ENCODE measurements around the gene DOK5. TPM values are rescaled to one million over a fixed set of nuclear protein-coding genes. Genes with fewer than 3 reads are reported as not detected.

DOK5 gene
- total RNA-seq, 1 donor from 2014 or later = 2.9 TPM

- H3K27ac Mint-ChIP-seq = no peak overlapping the region
- intact Hi-C loops (cut with micrococcal nuclease) = no loop called here
- H3K36me3 Mint-ChIP-seq (ENCODE audit: low read depth) = no peaks in the 10 kb centered on the region
- DNase-seq (ENCODE audit: low spot score) = no peak
- no peaks in the 10 kb centered on the region for H3K4me1 Mint-ChIP-seq (ENCODE audit: low read depth)
- no peak overlapping the region for H3K4me3 Mint-ChIP-seq (ENCODE audit: low read depth)
- H3K9me3 Mint-ChIP-seq = no peaks in the 10 kb centered on the region
- no peaks in the 10 kb centered on the region for H3K27me3 Mint-ChIP-seq (ENCODE audit: low read depth)
These were observed 115.5 kb downstream of the DOK5 start for GRCh38 chr20:54590856-54591255.

- Mint-ChIP-seq H3K4me3 (ENCODE audit: low read depth) (no peak overlapping the region), H3K27ac (no peak overlapping the region), H3K9me3 (peaks cover 6% of the 10 kb centered on the region), H3K27me3 (ENCODE audit: low read depth) (no peaks in the 10 kb centered on the region), H3K36me3 (ENCODE audit: low read depth) (no peaks in the 10 kb centered on the region), H3K4me1 (ENCODE audit: low read depth) (no peaks in the 10 kb centered on the region)
- intact Hi-C loops (cut with micrococcal nuclease) = no loop called here
- DNase-seq (ENCODE audit: low spot score) = no peak
These were observed 121.3 kb downstream of the DOK5 start for GRCh38 chr20:54596651-54597050.

- H3K27ac Mint-ChIP-seq = no peak overlapping the region
- peaks cover 6% of the 10 kb centered on the region for H3K9me3 Mint-ChIP-seq
- DNase-seq (ENCODE audit: low spot score) = no peak
- no peaks in the 10 kb centered on the region for H3K27me3 Mint-ChIP-seq (ENCODE audit: low read depth)
- no peaks in the 10 kb centered on the region for H3K4me1 Mint-ChIP-seq (ENCODE audit: low read depth)
- no peak overlapping the region for H3K4me3 Mint-ChIP-seq (ENCODE audit: low read depth)
- no peaks in the 10 kb centered on the region for H3K36me3 Mint-ChIP-seq (ENCODE audit: low read depth)
- intact Hi-C loops (cut with micrococcal nuclease) = no loop called here
These were observed 123.0 kb downstream of the DOK5 start for GRCh38 chr20:54598352-54598751.

GRCh38 chr20:54600634-54601033, 125.2 kb downstream of the DOK5 start:
- no peak overlapping the region for H3K27ac Mint-ChIP-seq
- no peaks in the 10 kb centered on the region for H3K4me1 Mint-ChIP-seq (ENCODE audit: low read depth)
- no peak for DNase-seq (ENCODE audit: low spot score)
- no peaks in the 10 kb centered on the region for H3K36me3 Mint-ChIP-seq (ENCODE audit: low read depth)
- no peaks in the 10 kb centered on the region for H3K27me3 Mint-ChIP-seq (ENCODE audit: low read depth)
- intact Hi-C loops (cut with micrococcal nuclease) = no loop called here
- H3K4me3 Mint-ChIP-seq (ENCODE audit: low read depth) = no peak overlapping the region
- H3K9me3 Mint-ChIP-seq = peaks cover 8% of the 10 kb centered on the region

- H3K27ac Mint-ChIP-seq = no peak overlapping the region
- DNase-seq (ENCODE audit: low spot score) = no peak
- no peaks in the 10 kb centered on the region for H3K36me3 Mint-ChIP-seq (ENCODE audit: low read depth)
- H3K27me3 Mint-ChIP-seq (ENCODE audit: low read depth) = no peaks in the 10 kb centered on the region
- H3K9me3 Mint-ChIP-seq = peaks cover 8% of the 10 kb centered on the region
- intact Hi-C loops (cut with micrococcal nuclease) = no loop called here
- no peak overlapping the region for H3K4me3 Mint-ChIP-seq (ENCODE audit: low read depth)
- no peaks in the 10 kb centered on the region for H3K4me1 Mint-ChIP-seq (ENCODE audit: low read depth)
These were observed 126.6 kb downstream of the DOK5 start for GRCh38 chr20:54601831-54602515.

GRCh38 chr20:54605319-54605718, 129.9 kb downstream of the DOK5 start:
- intact Hi-C loops (cut with micrococcal nuclease) = no loop called here
- Mint-ChIP-seq H3K4me1 (ENCODE audit: low read depth) (no peaks in the 10 kb centered on the region), H3K9me3 (peaks cover 3% of the 10 kb centered on the region), H3K36me3 (ENCODE audit: low read depth) (no peaks in the 10 kb centered on the region), H3K27ac (no peak overlapping the region), H3K4me3 (ENCODE audit: low read depth) (no peak overlapping the region), H3K27me3 (ENCODE audit: low read depth) (no peaks in the 10 kb centered on the region)
- DNase-seq (ENCODE audit: low spot score) = no peak

GRCh38 chr20:54606380-54606779, 131.0 kb downstream of the DOK5 start:
- no peak overlapping the region for H3K4me3 Mint-ChIP-seq (ENCODE audit: low read depth)
- peaks cover 3% of the 10 kb centered on the region for H3K9me3 Mint-ChIP-seq
- no peaks in the 10 kb centered on the region for H3K4me1 Mint-ChIP-seq (ENCODE audit: low read depth)
- no peaks in the 10 kb centered on the region for H3K36me3 Mint-ChIP-seq (ENCODE audit: low read depth)
- H3K27me3 Mint-ChIP-seq (ENCODE audit: low read depth) = no peaks in the 10 kb centered on the region
- no peak for DNase-seq (ENCODE audit: low spot score)
- H3K27ac Mint-ChIP-seq = no peak overlapping the region
- intact Hi-C loops (cut with micrococcal nuclease) = no loop called here

- Mint-ChIP-seq H3K27ac (no peak overlapping the region), H3K9me3 (peaks cover 3% of the 10 kb centered on the region), H3K4me3 (ENCODE audit: low read depth) (no peak overlapping the region), H3K36me3 (ENCODE audit: low read depth) (no peaks in the 10 kb centered on the region), H3K4me1 (ENCODE audit: low read depth) (no peaks in the 10 kb centered on the region), H3K27me3 (ENCODE audit: low read depth) (no peaks in the 10 kb centered on the region)
- DNase-seq (ENCODE audit: low spot score) = no peak
- intact Hi-C loops (cut with micrococcal nuclease) = no loop called here
These were observed 132.8 kb downstream of the DOK5 start for GRCh38 chr20:54608039-54608745.

- Mint-ChIP-seq H3K36me3 (ENCODE audit: low read depth) (no peaks in the 10 kb centered on the region), H3K27me3 (ENCODE audit: low read depth) (no peaks in the 10 kb centered on the region), H3K4me3 (ENCODE audit: low read depth) (no peak overlapping the region), H3K27ac (no peak overlapping the region), H3K4me1 (ENCODE audit: low read depth) (no peaks in the 10 kb centered on the region), H3K9me3 (peaks cover 3% of the 10 kb centered on the region)
- intact Hi-C loops (cut with micrococcal nuclease) = no loop called here
- no peak for DNase-seq (ENCODE audit: low spot score)
These were observed 133.6 kb downstream of the DOK5 start for GRCh38 chr20:54608943-54609342.

GRCh38 chr20:54611708-54612412, 136.5 kb downstream of the DOK5 start:
- no peaks in the 10 kb centered on the region for H3K36me3 Mint-ChIP-seq (ENCODE audit: low read depth)
- no peak overlapping the region for H3K27ac Mint-ChIP-seq
- no peak for DNase-seq (ENCODE audit: low spot score)
- no peaks in the 10 kb centered on the region for H3K9me3 Mint-ChIP-seq
- H3K27me3 Mint-ChIP-seq (ENCODE audit: low read depth) = no peaks in the 10 kb centered on the region
- intact Hi-C loops (cut with micrococcal nuclease) = no loop called here
- no peak overlapping the region for H3K4me3 Mint-ChIP-seq (ENCODE audit: low read depth)
- no peaks in the 10 kb centered on the region for H3K4me1 Mint-ChIP-seq (ENCODE audit: low read depth)

GRCh38 chr20:54618412-54618811, 143.0 kb downstream of the DOK5 start:
- H3K4me3 Mint-ChIP-seq (ENCODE audit: low read depth) = no peak overlapping the region

GRCh38 chr20:54619181-54619580, 143.8 kb downstream of the DOK5 start:
- intact Hi-C loops (cut with micrococcal nuclease) = no loop called here
- no peaks in the 10 kb centered on the region for H3K4me1 Mint-ChIP-seq (ENCODE audit: low read depth)
- H3K36me3 Mint-ChIP-seq (ENCODE audit: low read depth) = no peaks in the 10 kb centered on the region
- H3K9me3 Mint-ChIP-seq = no peaks in the 10 kb centered on the region
- no peak overlapping the region for H3K4me3 Mint-ChIP-seq (ENCODE audit: low read depth)
- no peak for DNase-seq (ENCODE audit: low spot score)
- H3K27me3 Mint-ChIP-seq (ENCODE audit: low read depth) = no peaks in the 10 kb centered on the region
- no peak overlapping the region for H3K27ac Mint-ChIP-seq

More at GRCh38 chr20:54618412-54618811, 143.0 kb downstream of the DOK5 start:
- H3K27me3 Mint-ChIP-seq (ENCODE audit: low read depth) = no peaks in the 10 kb centered on the region
- H3K36me3 Mint-ChIP-seq (ENCODE audit: low read depth) = no peaks in the 10 kb centered on the region
- H3K4me1 Mint-ChIP-seq (ENCODE audit: low read depth) = no peaks in the 10 kb centered on the region
- no peak overlapping the region for H3K27ac Mint-ChIP-seq
- H3K9me3 Mint-ChIP-seq = no peaks in the 10 kb centered on the region
- DNase-seq (ENCODE audit: low spot score) = no peak
- intact Hi-C loops (cut with micrococcal nuclease) = no loop called here

GRCh38 chr20:54619682-54620081, 144.3 kb downstream of the DOK5 start:
- no peak overlapping the region for H3K4me3 Mint-ChIP-seq (ENCODE audit: low read depth)
- intact Hi-C loops (cut with micrococcal nuclease) = no loop called here
- no peaks in the 10 kb centered on the region for H3K4me1 Mint-ChIP-seq (ENCODE audit: low read depth)
- H3K27ac Mint-ChIP-seq = no peak overlapping the region
- H3K27me3 Mint-ChIP-seq (ENCODE audit: low read depth) = no peaks in the 10 kb centered on the region
- H3K9me3 Mint-ChIP-seq = no peaks in the 10 kb centered on the region
- DNase-seq (ENCODE audit: low spot score) = no peak
- H3K36me3 Mint-ChIP-seq (ENCODE audit: low read depth) = no peaks in the 10 kb centered on the region
